DND-41 (cell line): ENCODE results near the gene SP140.

Experiments
- EZH2 ChIP-seq: IDR thresholded peaks from 3 replicates; pipeline ENCODE4 v1.6.1; 2012; ENCODE audit warnings: borderline replicate concordance, low read depth, mild to moderate bottlenecking, moderate library complexity, low read length, inconsistent platforms; ENCODE audit not compliant: severe bottlenecking
- TF ChIP-seq, protein P1 (sequence below): IDR thresholded peaks from 2 replicates; pipeline ENCODE4 v1.5.1; 2012; ENCODE audit warnings: borderline replicate concordance, low read length, moderate library complexity, mild to moderate bottlenecking; ENCODE audit not compliant: poor library complexity, severe bottlenecking; ENCODE audit errors: extremely low read depth

DNA sequence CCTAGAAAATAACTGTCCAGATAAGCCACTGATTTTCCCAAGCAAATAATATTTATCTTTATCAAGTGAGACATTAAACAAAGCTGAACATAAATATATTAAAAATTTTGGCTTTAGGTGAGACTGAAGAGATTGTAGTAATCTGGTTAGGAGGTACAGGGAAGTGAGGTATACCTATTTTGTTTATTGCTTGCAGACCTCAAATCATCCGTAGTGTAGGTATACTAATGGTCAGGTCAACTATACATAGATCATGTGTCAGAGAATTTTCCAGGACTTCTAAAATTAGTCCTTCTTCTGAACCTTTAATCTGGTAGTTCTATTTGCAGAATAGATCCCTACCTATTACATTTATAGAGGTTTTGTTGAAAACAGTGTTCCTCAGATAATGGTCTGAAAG is 41.5 kb downstream of the SP140 start:
- TF ChIP-seq EZH2: no peak
- TF ChIP-seq, protein P1, sequence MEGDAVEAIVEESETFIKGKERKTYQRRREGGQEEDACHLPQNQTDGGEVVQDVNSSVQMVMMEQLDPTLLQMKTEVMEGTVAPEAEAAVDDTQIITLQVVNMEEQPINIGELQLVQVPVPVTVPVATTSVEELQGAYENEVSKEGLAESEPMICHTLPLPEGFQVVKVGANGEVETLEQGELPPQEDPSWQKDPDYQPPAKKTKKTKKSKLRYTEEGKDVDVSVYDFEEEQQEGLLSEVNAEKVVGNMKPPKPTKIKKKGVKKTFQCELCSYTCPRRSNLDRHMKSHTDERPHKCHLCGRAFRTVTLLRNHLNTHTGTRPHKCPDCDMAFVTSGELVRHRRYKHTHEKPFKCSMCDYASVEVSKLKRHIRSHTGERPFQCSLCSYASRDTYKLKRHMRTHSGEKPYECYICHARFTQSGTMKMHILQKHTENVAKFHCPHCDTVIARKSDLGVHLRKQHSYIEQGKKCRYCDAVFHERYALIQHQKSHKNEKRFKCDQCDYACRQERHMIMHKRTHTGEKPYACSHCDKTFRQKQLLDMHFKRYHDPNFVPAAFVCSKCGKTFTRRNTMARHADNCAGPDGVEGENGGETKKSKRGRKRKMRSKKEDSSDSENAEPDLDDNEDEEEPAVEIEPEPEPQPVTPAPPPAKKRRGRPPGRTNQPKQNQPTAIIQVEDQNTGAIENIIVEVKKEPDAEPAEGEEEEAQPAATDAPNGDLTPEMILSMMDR: no peak
